Nephron progenitor cell (in vitro differentiated cells): ENCODE data around the gene KLLN.
"Not testable (repeated sequence)": the region's sequence is repeated elsewhere in the genome, so short reads cannot be mapped to it uniquely, and the experiment has no call there.

Experiments used
- DNase-seq: peaks from one replicate; pipeline ENCODE4 v3.0.0; 2021
- H3K27ac Mint-ChIP-seq: 2 replicates; pipeline ENCODE4 v1.8.0; 2021; ENCODE audit warnings: mild to moderate bottlenecking, moderate library complexity, mixed read lengths
- H3K27me3 Mint-ChIP-seq: 2 replicates; pipeline ENCODE4 v1.8.0; 2021; ENCODE audit warnings: mild to moderate bottlenecking, low read depth, mixed read lengths; ENCODE audit not compliant: poor library complexity
- H3K36me3 Mint-ChIP-seq: 2 replicates; pipeline ENCODE4 v1.8.0; 2021; ENCODE audit warnings: low read depth, mixed read lengths
- H3K4me1 Mint-ChIP-seq: 2 replicates; pipeline ENCODE4 v1.8.0; 2021; ENCODE audit warnings: mixed read lengths
- H3K4me3 Mint-ChIP-seq: 2 replicates; pipeline ENCODE4 v1.8.0; 2021; ENCODE audit warnings: mild to moderate bottlenecking, moderate library complexity, mixed read lengths
- H3K9me3 Mint-ChIP-seq: 2 replicates; pipeline ENCODE4 v1.8.0; 2021; ENCODE audit warnings: mild to moderate bottlenecking, moderate library complexity, mixed read lengths
- TF ChIP-seq, protein P1 (sequence below): fragments of 200-600 bp; sonication (generic); IDR thresholded peaks from 2 replicates; pipeline ENCODE4 v1.5.0; 2021; ENCODE audit warnings: antibody characterized with exemption

The KLLN gene

GRCh38 chr10:87841186-87841585 lies 22.1 kb downstream of the KLLN start:
- Mint-ChIP-seq H3K4me3 (no peak overlapping the region), H3K9me3 (no peaks in the 10 kb centered on the region), H3K4me1 (no peaks in the 10 kb centered on the region), H3K36me3 (no peaks in the 10 kb centered on the region), H3K27ac (no peak overlapping the region), H3K27me3 (peaks cover 7% of the 10 kb centered on the region)
- no peak for DNase-seq
- TF ChIP-seq, protein P1, sequence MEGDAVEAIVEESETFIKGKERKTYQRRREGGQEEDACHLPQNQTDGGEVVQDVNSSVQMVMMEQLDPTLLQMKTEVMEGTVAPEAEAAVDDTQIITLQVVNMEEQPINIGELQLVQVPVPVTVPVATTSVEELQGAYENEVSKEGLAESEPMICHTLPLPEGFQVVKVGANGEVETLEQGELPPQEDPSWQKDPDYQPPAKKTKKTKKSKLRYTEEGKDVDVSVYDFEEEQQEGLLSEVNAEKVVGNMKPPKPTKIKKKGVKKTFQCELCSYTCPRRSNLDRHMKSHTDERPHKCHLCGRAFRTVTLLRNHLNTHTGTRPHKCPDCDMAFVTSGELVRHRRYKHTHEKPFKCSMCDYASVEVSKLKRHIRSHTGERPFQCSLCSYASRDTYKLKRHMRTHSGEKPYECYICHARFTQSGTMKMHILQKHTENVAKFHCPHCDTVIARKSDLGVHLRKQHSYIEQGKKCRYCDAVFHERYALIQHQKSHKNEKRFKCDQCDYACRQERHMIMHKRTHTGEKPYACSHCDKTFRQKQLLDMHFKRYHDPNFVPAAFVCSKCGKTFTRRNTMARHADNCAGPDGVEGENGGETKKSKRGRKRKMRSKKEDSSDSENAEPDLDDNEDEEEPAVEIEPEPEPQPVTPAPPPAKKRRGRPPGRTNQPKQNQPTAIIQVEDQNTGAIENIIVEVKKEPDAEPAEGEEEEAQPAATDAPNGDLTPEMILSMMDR, result no peak

DNA sequence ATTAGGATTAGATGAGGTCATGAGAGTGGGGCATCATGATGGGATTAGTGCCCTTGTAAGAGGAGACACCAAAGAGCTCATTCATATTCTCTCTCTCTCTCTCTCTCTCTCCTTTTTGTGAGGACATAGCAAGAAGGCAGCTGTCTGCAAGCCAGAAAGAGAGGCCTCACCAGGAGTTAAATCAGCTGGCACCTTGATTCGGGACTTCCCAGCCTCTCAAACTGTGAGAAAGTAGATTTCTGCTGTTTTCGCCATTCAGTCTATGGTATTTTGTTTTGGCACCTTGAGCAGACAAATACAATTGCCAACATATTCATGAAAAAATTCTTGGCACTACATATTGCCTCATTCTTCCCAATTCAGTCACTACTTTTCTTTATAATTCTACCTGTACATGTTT lies 24.7 kb downstream of the KLLN start:
- no peak for DNase-seq
- no peaks in the 10 kb centered on the region for H3K9me3 Mint-ChIP-seq
- no peaks in the 10 kb centered on the region for H3K36me3 Mint-ChIP-seq
- H3K4me1 Mint-ChIP-seq, result no peaks in the 10 kb centered on the region
- H3K27me3 Mint-ChIP-seq, result peaks cover 8% of the 10 kb centered on the region
- H3K27ac Mint-ChIP-seq, result no peak overlapping the region
- TF ChIP-seq, protein P1, result no peak
- no peak overlapping the region for H3K4me3 Mint-ChIP-seq

DNA sequence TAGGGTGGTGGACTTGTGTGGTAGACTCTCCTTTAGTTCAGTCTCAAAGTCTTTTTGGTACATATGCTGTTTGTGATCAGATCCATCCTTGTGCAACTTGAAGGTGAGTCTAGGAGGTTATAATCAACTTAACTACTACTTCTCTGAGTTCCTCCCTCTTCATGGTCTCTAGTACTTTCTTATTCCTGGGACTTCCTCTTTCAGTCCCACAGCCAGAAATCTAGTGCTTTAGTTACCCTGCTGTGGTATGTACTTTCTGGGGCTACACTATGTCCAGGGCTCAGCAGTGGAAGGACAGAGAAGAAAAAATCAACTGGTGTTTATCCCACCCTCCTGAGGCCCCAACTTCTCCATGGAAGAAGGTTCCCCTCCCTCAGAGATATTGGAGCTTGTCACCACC lies 25.9 kb downstream of the KLLN start:
- TF ChIP-seq, protein P1, result no peak
- H3K36me3 Mint-ChIP-seq, result no peaks in the 10 kb centered on the region
- no peak for DNase-seq

GRCh38 chr10:87836098-87836497 lies 27.2 kb downstream of the KLLN start:
- Mint-ChIP-seq H3K27me3 (peaks cover 8% of the 10 kb centered on the region), H3K9me3 (no peaks in the 10 kb centered on the region), H3K27ac (no peak overlapping the region), H3K4me1 (no peaks in the 10 kb centered on the region), H3K4me3 (no peak overlapping the region), H3K36me3 (no peaks in the 10 kb centered on the region)
- TF ChIP-seq, protein P1, result no peak
- DNase-seq, result no peak

More for the DNA sequence above, 25.9 kb downstream of the KLLN start:
- Mint-ChIP-seq H3K27ac (no peak overlapping the region), H3K9me3 (no peaks in the 10 kb centered on the region), H3K4me1 (no peaks in the 10 kb centered on the region), H3K4me3 (no peak overlapping the region), H3K27me3 (peaks cover 11% of the 10 kb centered on the region)

GRCh38 chr10:87829986-87830729 lies 33.2 kb downstream of the KLLN start:
- no peaks in the 10 kb centered on the region for H3K4me1 Mint-ChIP-seq
- H3K27me3 Mint-ChIP-seq, result peaks cover 4% of the 10 kb centered on the region
- H3K27ac Mint-ChIP-seq, result no peak overlapping the region
- no peaks in the 10 kb centered on the region for H3K9me3 Mint-ChIP-seq
- no peak overlapping the region for H3K4me3 Mint-ChIP-seq
- TF ChIP-seq, protein P1, result no peak
- no peaks in the 10 kb centered on the region for H3K36me3 Mint-ChIP-seq
- DNase-seq, result no peak

GRCh38 chr10:87829051-87829450 lies 34.3 kb downstream of the KLLN start:
- not testable (repeated sequence) for DNase-seq, H3K36me3 Mint-ChIP-seq, H3K27ac Mint-ChIP-seq, H3K9me3 Mint-ChIP-seq, H3K4me3 Mint-ChIP-seq, H3K4me1 Mint-ChIP-seq, H3K27me3 Mint-ChIP-seq
